Vagina (tissue), 2 donors: ENCODE data around the gene DBH. TPM values are rescaled to one million over a fixed set of nuclear protein-coding genes. Genes with fewer than 3 reads are reported as not detected.

ENCODE experiments used
- DNase-seq, 2 donors: peaks; one replicate each; pipeline ENCODE4 v3.0.0-alpha.2; 2017; ENCODE audit errors: extremely low spot score in 2 of 2
- H3K27ac ChIP-seq: fragments of 200-600 bp; sonication (generic); one replicate; pipeline ENCODE4 v1.5.1; 2019
- H3K27me3 ChIP-seq: fragments of 200-600 bp; sonication (generic); one replicate; pipeline ENCODE4 v1.5.1; 2019
- H3K36me3 ChIP-seq, 2 donors: fragments of 200-600 bp; sonication (generic); one replicate each; pipeline ENCODE4 v1.5.1; 2017 to 2019
- H3K4me1 ChIP-seq: fragments of 200-600 bp; sonication (generic); one replicate; pipeline ENCODE4 v1.5.1; 2019
- H3K4me3 ChIP-seq, 2 donors: fragments of 200-600 bp; sonication (generic); 1 replicate in 1 of 2; 2 replicates in 1 of 2; pipeline ENCODE4 v1.5.1; 2016 to 2019
- H3K9me3 ChIP-seq: fragments of 200-600 bp; sonication (generic); one replicate; pipeline ENCODE4 v1.5.1; 2019
- POLR2A ChIP-seq, 2 donors: fragments of 450-650 bp; IDR thresholded peaks; one replicate each; pipeline ENCODE4 v1.6.1; 2017; ENCODE audit warnings: antibody characterized with exemption in 2 of 2, mild to moderate bottlenecking in 2 of 2, moderate library complexity in 2 of 2
- POLR2AphosphoS5 ChIP-seq, 2 donors: sonication (generic); formaldehyde crosslinking; IDR thresholded peaks; one replicate each; pipeline ENCODE4 v1.9.0; 2017; ENCODE audit warnings: antibody characterized with exemption in 2 of 2, mild to moderate bottlenecking in 2 of 2, low read depth in 1 of 2; ENCODE audit not compliant: insufficient read depth in 1 of 2
- intact Hi-C: fragments of 100-400 bp; cut with DNase I; formaldehyde crosslinking; loops from one replicate; pipeline ENCODE4 v1.15.1; 2023
- total RNA-seq: library from RNA; depleted of rRNA; stranded (reverse); fragments of >200 nt; gene quantifications from one replicate; pipeline ENCODE4 v1.2.3, GENCODE V29; 2016
- TF ChIP-seq, protein P1 (sequence below), 3 experiments: fragments of 450-650 bp in 2 of 3; fragments of 200-600 bp in 1 of 3; sonication (generic) in 1 of 3; IDR thresholded peaks; one replicate each; pipeline ENCODE4 v1.5.1; 2017 to 2019; ENCODE audit warnings: antibody characterized with exemption in 3 of 3, mild to moderate bottlenecking in 2 of 3, moderate library complexity in 2 of 3

The DBH gene
- total RNA-seq, 1 donor from 2014 or later, result 12.0 TPM

DNA sequence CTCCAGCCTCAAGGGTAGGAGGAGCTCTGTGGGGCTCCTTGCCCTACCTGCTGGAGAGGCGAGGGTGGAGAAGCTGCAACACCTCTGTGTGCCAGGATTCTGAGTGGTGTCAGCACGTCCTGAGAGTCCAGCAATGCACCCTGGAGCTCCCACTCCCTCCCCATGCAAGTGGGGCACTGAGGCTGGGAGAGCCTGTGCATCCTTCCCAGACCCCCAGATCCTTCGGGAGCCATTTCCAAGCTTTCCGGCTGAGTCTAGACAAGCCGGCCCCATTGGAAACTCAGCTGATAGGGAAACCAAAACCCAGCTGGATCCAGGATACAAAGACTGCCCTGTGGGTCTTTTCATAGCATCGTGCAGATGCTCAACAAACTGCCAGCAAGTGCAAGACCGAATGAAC lies 28.8 kb upstream of the DBH start:
- Histone ChIP-seq H3K27me3 (peaks cover 6% of the 10 kb centered on the region), H3K27ac (no peak overlapping the region), H3K4me1 (no peaks in the 10 kb centered on the region), H3K4me3 (no peak overlapping the region), H3K36me3 (no peaks in the 10 kb centered on the region), H3K9me3 (no peaks in the 10 kb centered on the region)
- no peak for DNase-seq
- no peak for TF ChIP-seq POLR2A (IDR thresholded peaks at IDR 0.05)
- TF ChIP-seq, protein P1, sequence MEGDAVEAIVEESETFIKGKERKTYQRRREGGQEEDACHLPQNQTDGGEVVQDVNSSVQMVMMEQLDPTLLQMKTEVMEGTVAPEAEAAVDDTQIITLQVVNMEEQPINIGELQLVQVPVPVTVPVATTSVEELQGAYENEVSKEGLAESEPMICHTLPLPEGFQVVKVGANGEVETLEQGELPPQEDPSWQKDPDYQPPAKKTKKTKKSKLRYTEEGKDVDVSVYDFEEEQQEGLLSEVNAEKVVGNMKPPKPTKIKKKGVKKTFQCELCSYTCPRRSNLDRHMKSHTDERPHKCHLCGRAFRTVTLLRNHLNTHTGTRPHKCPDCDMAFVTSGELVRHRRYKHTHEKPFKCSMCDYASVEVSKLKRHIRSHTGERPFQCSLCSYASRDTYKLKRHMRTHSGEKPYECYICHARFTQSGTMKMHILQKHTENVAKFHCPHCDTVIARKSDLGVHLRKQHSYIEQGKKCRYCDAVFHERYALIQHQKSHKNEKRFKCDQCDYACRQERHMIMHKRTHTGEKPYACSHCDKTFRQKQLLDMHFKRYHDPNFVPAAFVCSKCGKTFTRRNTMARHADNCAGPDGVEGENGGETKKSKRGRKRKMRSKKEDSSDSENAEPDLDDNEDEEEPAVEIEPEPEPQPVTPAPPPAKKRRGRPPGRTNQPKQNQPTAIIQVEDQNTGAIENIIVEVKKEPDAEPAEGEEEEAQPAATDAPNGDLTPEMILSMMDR (IDR thresholded peaks at IDR 0.05), result no peak
- TF ChIP-seq POLR2AphosphoS5 (IDR thresholded peaks at IDR 0.05; ENCODE audit: insufficient read depth in 1 of 2, low read depth in 1 of 2), result no peak
- intact Hi-C loops, result no loop called here

DNA sequence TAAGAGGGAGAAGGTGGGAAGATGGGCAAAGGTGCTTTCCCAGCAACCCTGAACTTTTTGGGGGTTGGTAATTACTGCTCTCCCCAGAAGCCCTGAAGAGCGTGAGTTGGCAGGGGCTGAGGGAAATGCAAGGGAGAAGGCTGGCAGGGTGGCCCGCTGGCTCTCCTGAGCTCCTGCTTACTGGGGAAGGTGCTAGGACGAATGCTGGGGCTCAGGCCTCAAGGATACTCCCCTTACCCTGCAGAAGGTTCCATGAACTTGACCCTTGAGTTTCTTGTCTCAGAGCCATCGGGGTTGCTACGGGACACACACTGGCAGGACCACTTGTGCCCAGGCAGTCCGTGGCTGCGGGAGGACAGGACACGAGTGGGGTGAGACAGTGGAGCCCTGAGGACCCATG lies 28.2 kb upstream of the DBH start:
- intact Hi-C loops, result no loop called here
- DNase-seq, result no peak
- TF ChIP-seq, protein P1 (IDR thresholded peaks at IDR 0.05), result no peak
- TF ChIP-seq POLR2A (IDR thresholded peaks at IDR 0.05), result no peak
- TF ChIP-seq POLR2AphosphoS5 (IDR thresholded peaks at IDR 0.05; ENCODE audit: insufficient read depth in 1 of 2, low read depth in 1 of 2), result no peak
- no peak overlapping the region for H3K4me3 ChIP-seq
- no peaks in the 10 kb centered on the region for H3K9me3 ChIP-seq
- H3K27me3 ChIP-seq, result peaks cover 6% of the 10 kb centered on the region
- H3K27ac ChIP-seq, result no peak overlapping the region
- no peaks in the 10 kb centered on the region for H3K36me3 ChIP-seq
- H3K4me1 ChIP-seq, result no peaks in the 10 kb centered on the region

DNA sequence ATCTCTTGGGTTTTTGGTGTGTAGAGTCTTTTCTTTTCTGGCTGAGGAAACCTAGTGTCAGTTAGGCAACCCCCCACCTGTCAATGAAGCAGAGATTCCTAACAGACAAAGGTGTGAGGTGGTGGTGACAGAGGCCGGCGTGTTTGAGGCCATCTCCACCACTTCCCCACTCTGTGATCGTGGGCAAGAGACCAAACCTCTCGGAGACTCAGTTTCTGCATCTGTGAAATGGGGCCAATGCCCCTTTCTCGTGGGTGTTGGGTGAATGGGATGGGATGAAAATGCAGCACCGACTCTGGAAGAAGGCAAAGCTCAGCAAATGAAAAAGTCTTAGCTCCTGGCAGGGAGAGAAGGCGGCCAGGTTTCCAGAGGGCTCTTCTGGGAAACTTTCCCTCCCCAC lies 27.8 kb upstream of the DBH start:
- peaks cover 6% of the 10 kb centered on the region for H3K27me3 ChIP-seq

DNA sequence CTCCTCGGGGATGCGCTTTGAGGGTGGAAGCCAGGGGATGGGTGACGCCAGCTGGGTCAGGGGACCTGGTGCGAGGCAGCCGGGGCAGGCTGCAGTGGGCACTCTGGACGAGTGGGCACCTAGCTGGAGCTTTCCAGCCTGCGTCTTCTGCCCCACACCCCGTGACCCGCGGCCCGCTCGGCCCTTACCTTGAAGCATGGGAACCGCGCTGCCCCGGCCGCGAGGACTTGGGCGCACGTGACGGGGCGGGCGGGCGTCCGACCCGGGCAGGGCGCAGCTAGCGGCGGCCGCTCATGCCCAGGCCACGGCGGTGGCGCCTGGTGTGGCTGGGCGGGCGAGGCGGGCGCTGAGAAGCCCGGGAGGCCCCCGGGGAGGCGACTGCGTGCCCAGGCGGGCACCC lies 27.3 kb upstream of the DBH start:
- no peak overlapping the region for H3K4me3 ChIP-seq
- H3K9me3 ChIP-seq, result no peaks in the 10 kb centered on the region
- H3K27me3 ChIP-seq, result peaks cover 6% of the 10 kb centered on the region
- no peaks in the 10 kb centered on the region for H3K36me3 ChIP-seq
- H3K27ac ChIP-seq, result no peak overlapping the region
- intact Hi-C loops, result no loop called here
- no peak for DNase-seq
- no peaks in the 10 kb centered on the region for H3K4me1 ChIP-seq
- no peak for TF ChIP-seq POLR2A (IDR thresholded peaks at IDR 0.05)
- TF ChIP-seq, protein P1 (IDR thresholded peaks at IDR 0.05), result no peak

More for the DNA sequence above, 27.8 kb upstream of the DBH start:
- Histone ChIP-seq H3K4me1 (no peaks in the 10 kb centered on the region), H3K9me3 (no peaks in the 10 kb centered on the region), H3K4me3 (no peak overlapping the region), H3K36me3 (no peaks in the 10 kb centered on the region), H3K27ac (no peak overlapping the region)
- no peak for DNase-seq
- intact Hi-C loops, result no loop called here
- TF ChIP-seq POLR2AphosphoS5 (IDR thresholded peaks at IDR 0.05; ENCODE audit: insufficient read depth in 1 of 2, low read depth in 1 of 2), result no peak
- TF ChIP-seq, protein P1 (IDR thresholded peaks at IDR 0.05), result no peak
- no peak for TF ChIP-seq POLR2A (IDR thresholded peaks at IDR 0.05)

DNA sequence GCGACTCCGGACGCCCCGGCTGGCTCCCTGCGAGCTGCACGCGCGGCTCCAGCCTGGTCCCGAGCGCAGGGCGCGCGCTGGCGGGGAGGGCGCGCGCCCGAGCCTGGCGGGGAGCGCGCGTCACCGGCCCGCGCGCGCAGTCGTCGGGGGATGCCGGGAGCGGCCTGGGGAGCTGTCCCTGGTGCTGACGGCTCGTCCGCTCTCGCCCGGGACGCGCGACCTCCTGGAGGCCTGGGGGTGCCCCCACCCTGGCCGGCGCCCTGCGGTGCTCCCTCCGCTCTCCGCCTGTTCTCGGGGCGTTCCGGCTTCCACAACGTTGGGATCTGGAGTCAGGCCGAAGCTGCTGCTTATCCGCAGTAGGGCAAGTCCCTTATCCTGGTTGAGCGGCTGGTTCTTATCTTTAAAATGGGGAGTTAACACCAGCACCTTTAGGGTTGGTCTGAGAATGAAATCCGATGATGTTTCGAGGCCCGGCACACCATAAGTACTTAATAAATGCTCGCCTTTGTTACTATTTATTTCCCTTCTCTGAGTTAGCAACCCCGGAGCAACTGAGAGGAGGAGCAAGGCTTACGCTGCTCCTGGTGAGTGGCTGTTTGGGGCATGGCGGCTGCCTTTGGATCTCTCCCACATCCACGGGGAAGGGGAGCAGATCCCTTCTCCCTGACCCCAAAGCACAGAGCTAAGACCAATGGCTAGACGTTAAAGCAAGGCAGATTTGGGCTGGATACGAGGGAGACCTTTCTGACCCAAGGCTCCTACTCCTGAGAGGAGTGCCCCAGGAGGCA lies 26.7 kb upstream of the DBH start, which contains the start of gene FAM163B:
TSS of gene FAM163B (minus strand) at position 79 of the 788 bp plus-strand sequence. CDS start 29,166 bp downstream, outside the sequence.
- no peaks in the 10 kb centered on the region for H3K36me3 ChIP-seq
- H3K4me1 ChIP-seq, result no peaks in the 10 kb centered on the region
- H3K27me3 ChIP-seq, result peaks cover 6% of the 10 kb centered on the region
- H3K4me3 ChIP-seq, result no peak within 1 kb of the TSS
- DNase-seq, result no peak
- no peaks in the 10 kb centered on the region for H3K9me3 ChIP-seq
- TF ChIP-seq, protein P1 (IDR thresholded peaks at IDR 0.05), result no peak
- TF ChIP-seq POLR2AphosphoS5 (IDR thresholded peaks at IDR 0.05; ENCODE audit: insufficient read depth in 1 of 2, low read depth in 1 of 2), result no peak
- TF ChIP-seq POLR2A (IDR thresholded peaks at IDR 0.05), result no peak
- H3K27ac ChIP-seq, result no peak within 1 kb of the TSS
- intact Hi-C loops, result no loop called here
